Erythroblast (primary cell): ENCODE results near the gene FAM168B.
"Not testable (repeated sequence)": the region's sequence is repeated elsewhere in the genome, so short reads cannot be mapped to it uniquely, and the experiment has no call there.

Experiments
- DNase-seq, 2 experiments: peaks; one replicate each; lab custom pipeline; 2025; lab: John Stamatoyannopoulos, UW
- GATA1 ChIP-seq: IDR thresholded peaks from 2 replicates; pipeline ENCODE4 v1.6.1; 2011; ENCODE audit warnings: low read depth, mild to moderate bottlenecking, control low read depth, low read length, moderate library complexity
- POLR2A ChIP-seq: IDR thresholded peaks from 2 replicates; pipeline ENCODE4 v1.6.1; 2011; ENCODE audit warnings: mild to moderate bottlenecking, low read length

FAM168B gene

GRCh38 chr2:131077966-131078365 is 15.3 kb downstream of the FAM168B start:
- no peak for DNase-seq
- no peak for TF ChIP-seq GATA1
- TF ChIP-seq POLR2A: no peak

GRCh38 chr2:131077182-131077846 is 15.9 kb downstream of the FAM168B start:
- no peak for DNase-seq
- no peak for TF ChIP-seq GATA1
- no peak for TF ChIP-seq POLR2A

- no peak for TF ChIP-seq POLR2A
- TF ChIP-seq GATA1: no peak
Observed at GRCh38 chr2:131076707-131077106, 16.6 kb downstream of the FAM168B start.

GRCh38 chr2:131075578-131075977 is 17.7 kb downstream of the FAM168B start:
- not testable (repeated sequence) for DNase-seq

More at GRCh38 chr2:131076707-131077106, 16.6 kb downstream of the FAM168B start:
- DNase-seq: no peak

GRCh38 chr2:131068172-131068571 is 25.1 kb downstream of the FAM168B start:
- not testable (repeated sequence) for DNase-seq

GRCh38 chr2:131067465-131068125 is 25.7 kb downstream of the FAM168B start:
- peak in 1 of 2 experiments; percentile 6 for DNase-seq
- TF ChIP-seq GATA1: no peak
- no peak for TF ChIP-seq POLR2A

- TF ChIP-seq GATA1 (no peak), POLR2A (no peak)
Observed at GRCh38 chr2:131064589-131065512, 28.4 kb downstream of the FAM168B start.

GRCh38 chr2:131063501-131064283 is 29.6 kb downstream of the FAM168B start:
- TF ChIP-seq POLR2A (no peak), GATA1 (no peak)
- no peak for DNase-seq

More at GRCh38 chr2:131064589-131065512, 28.4 kb downstream of the FAM168B start:
- DNase-seq: no peak

GRCh38 chr2:131058920-131059319 is 34.3 kb downstream of the FAM168B start:
- no peak for DNase-seq
- no peak for TF ChIP-seq POLR2A
- no peak for TF ChIP-seq GATA1

GRCh38 chr2:131058214-131058843 is 34.9 kb downstream of the FAM168B start:
- no peak for DNase-seq
- TF ChIP-seq GATA1: no peak
- no peak for TF ChIP-seq POLR2A

- no peak for DNase-seq
- TF ChIP-seq GATA1: no peak
- no peak for TF ChIP-seq POLR2A
Observed at GRCh38 chr2:131056932-131057287, 36.4 kb downstream of the FAM168B start.

GRCh38 chr2:131056204-131056931 is 36.9 kb downstream of the FAM168B start:
- no peak for TF ChIP-seq GATA1
- no peak for TF ChIP-seq POLR2A
- no peak for DNase-seq
